IMR-90 (cell line): ENCODE data around the gene PYDC2. TPM values are rescaled to one million over a fixed set of nuclear protein-coding genes. Genes with fewer than 3 reads are reported as not detected.
"Not testable (repeated sequence)": the region's sequence is repeated elsewhere in the genome, so short reads cannot be mapped to it uniquely, and the experiment has no call there.

Experiments used
- ATAC-seq: fragments of 200-7000 bp; cut with Tn5 transposase; 2 replicates; pipeline ENCODE4 v1.9.1; 2020; ENCODE audit warnings: low read depth, mild to moderate bottlenecking, moderate library complexity
- BruUV-seq: library from RNA; stranded (reverse); fragments of 400-500 nt; replicated peaks from 2 replicates; lab custom pipeline; 2021; lab: Mats Ljungman, UMichigan
- CTCF ChIA-PET: fragments of 300-600 bp; formaldehyde crosslinking; extraction: SDS; loops from one replicate; lab custom pipeline; 2021; ENCODE audit warnings: antibody characterized with exemption; lab: Yijun Ruan, JAX
- POLR2A ChIA-PET: fragments of 300-600 bp; sonication (Branson Sonifier 250); formaldehyde crosslinking; loops from one replicate; lab custom pipeline; 2022; ENCODE audit warnings: antibody characterized with exemption; ENCODE audit not compliant: unreplicated experiment; lab: Charles Lee
- DNase-seq: peaks from one replicate; pipeline ENCODE4 v3.0.0; 2013
- H2AFZ ChIP-seq: replicated peaks from 2 replicates; pipeline ENCODE3; 2013; ENCODE audit warnings: low read length, mild to moderate bottlenecking; ENCODE audit not compliant: poor library complexity
- H2AK5ac ChIP-seq: 2 replicates; pipeline ENCODE4 v1.6.1; 2013; ENCODE audit warnings: low read depth, low read length, inconsistent platforms
- H2AK9ac ChIP-seq: replicated peaks from 2 replicates; pipeline ENCODE3; 2013; ENCODE audit warnings: mild to moderate bottlenecking, low read depth, low read length, moderate library complexity; ENCODE audit not compliant: poor library complexity
- H2BK120ac ChIP-seq: 2 replicates; pipeline ENCODE4 v1.6.1; 2013; ENCODE audit warnings: low read depth, low read length, inconsistent platforms
- H2BK15ac ChIP-seq: 3 replicates; pipeline ENCODE4 v1.6.1; 2013; ENCODE audit warnings: low read depth, low read length, inconsistent platforms
- H2BK20ac ChIP-seq: 2 replicates; pipeline ENCODE4 v1.6.1; 2013; ENCODE audit warnings: low read depth, mild to moderate bottlenecking, inconsistent platforms, low read length, moderate library complexity
- H2BK5ac ChIP-seq: 2 replicates; pipeline ENCODE4 v1.6.1; 2013; ENCODE audit warnings: mild to moderate bottlenecking, low read depth, low read length, inconsistent platforms; ENCODE audit not compliant: poor library complexity, severe bottlenecking
- H3K14ac ChIP-seq: replicated peaks from 2 replicates; pipeline ENCODE4 v1.6.1; 2013; ENCODE audit warnings: low read depth, low read length, inconsistent platforms
- H3K18ac ChIP-seq: 2 replicates; pipeline ENCODE4 v1.6.1; 2013; ENCODE audit warnings: low read depth, low read length, control low read depth
- H3K23ac ChIP-seq: 2 replicates; pipeline ENCODE4 v1.6.1; 2013; ENCODE audit warnings: low read depth, low read length, inconsistent platforms
- H3K27ac ChIP-seq: 2 replicates; pipeline ENCODE4 v1.5.1; 2013; ENCODE audit warnings: mild to moderate bottlenecking, control low read depth, low read length; ENCODE audit not compliant: insufficient read depth
- H3K27me3 ChIP-seq: 2 replicates; pipeline ENCODE4 v1.6.1; 2013; ENCODE audit warnings: low read length; ENCODE audit not compliant: control insufficient read depth, insufficient read depth
- H3K36me3 ChIP-seq: 2 replicates; pipeline ENCODE4 v1.6.1; 2013; ENCODE audit warnings: low read length, mixed read lengths; ENCODE audit not compliant: control insufficient read depth, insufficient read depth
- H3K4ac ChIP-seq: 2 replicates; pipeline ENCODE4 v1.6.1; 2013; ENCODE audit warnings: low read depth, low read length, inconsistent platforms
- H3K4me1 ChIP-seq: 2 replicates; pipeline ENCODE4 v1.6.1; 2013; ENCODE audit warnings: low read length, mixed read lengths; ENCODE audit not compliant: control insufficient read depth, insufficient read depth
- H3K4me2 ChIP-seq: 2 replicates; pipeline ENCODE4 v1.6.1; 2013; ENCODE audit warnings: low read depth, mild to moderate bottlenecking, control low read depth, low read length, moderate library complexity
- H3K4me3 ChIP-seq: 2 replicates; pipeline ENCODE4 v1.5.1; 2013; ENCODE audit warnings: low read depth, mild to moderate bottlenecking, control low read depth, low read length, moderate library complexity; ENCODE audit not compliant: insufficient read depth
- H3K56ac ChIP-seq: 2 replicates; pipeline ENCODE4 v1.6.1; 2013; ENCODE audit warnings: low read length, inconsistent platforms; ENCODE audit not compliant: insufficient read depth; ENCODE audit errors: extremely low read depth
- H3K79me1 ChIP-seq, 2 experiments: 2 replicates each; pipeline ENCODE4 v1.6.1; 2013; ENCODE audit warnings: low read length in 2 of 2, inconsistent platforms in 1 of 2, low read depth in 1 of 2
- H3K9ac ChIP-seq: 2 replicates; pipeline ENCODE4 v1.6.1; 2013; ENCODE audit warnings: low read depth, low read length, control low read depth
- H3K9me1 ChIP-seq: 2 replicates; pipeline ENCODE4 v1.6.1; 2013; ENCODE audit warnings: low read length, inconsistent platforms; ENCODE audit not compliant: insufficient read depth
- H3K9me3 ChIP-seq: 2 replicates; pipeline ENCODE4 v1.6.1; 2013; ENCODE audit warnings: low read length; ENCODE audit not compliant: control insufficient read depth, insufficient read depth
- H4K20me1 ChIP-seq: 2 replicates; pipeline ENCODE4 v1.6.1; 2013; ENCODE audit warnings: low read length, inconsistent platforms; ENCODE audit not compliant: insufficient read depth
- H4K5ac ChIP-seq: 2 replicates; pipeline ENCODE4 v1.6.1; 2013; ENCODE audit warnings: mild to moderate bottlenecking, low read depth, low read length, control low read depth
- H4K8ac ChIP-seq, 2 experiments: 2 replicates each; pipeline ENCODE4 v1.6.1; 2013; ENCODE audit warnings: low read depth in 2 of 2, low read length in 2 of 2, control low read depth in 1 of 2, inconsistent platforms in 1 of 2
- H4K91ac ChIP-seq: 2 replicates; pipeline ENCODE4 v1.6.1; 2013; ENCODE audit warnings: low read depth, low read length, inconsistent platforms; ENCODE audit not compliant: insufficient read depth
- WGBS, 2 experiments: methylation state at CpG; one replicate each; pipeline versions ENCODE4 v1.1.5 to v1.1.7; 2013; ENCODE audit warnings: missing lambda C conversion rate in 2 of 2; ENCODE audit not compliant: insufficient read length in 1 of 2; ENCODE audit errors: extremely low coverage in 2 of 2; 5-methylcytosine and 5-hydroxymethylcytosine counted together
- dilution Hi-C: fragments of 300-500 bp; cut with HindIII; formaldehyde crosslinking; loops from one replicate; pipeline ENCODE4 v1.14.3; 2018; ENCODE audit warnings: low sequenced_read_pairs; ENCODE audit not compliant: unreplicated experiment
- in situ Hi-C: fragments of 300-500 bp; cut with MboI; formaldehyde crosslinking; loops from 3 replicates; pipeline ENCODE4 v1.14.3; 2019; ENCODE audit warnings: low sequenced_read_pairs, inconsistent platforms, mixed read lengths
- intact Hi-C: fragments of 100-400 bp; cut with micrococcal nuclease; formaldehyde crosslinking; loops from 2 replicates; pipeline ENCODE4 v1.10.0; 2022
- polyA plus RNA-seq, 3 experiments: library from polyadenylated mRNA; depleted of rRNA; stranded (reverse); fragments of >200 nt; gene quantifications; 2 replicates each; pipeline ENCODE4 v1.2.3, GENCODE V29; 2012; ENCODE audit warnings: low replicate concordance in 1 of 3
- total RNA-seq: library from RNA; depleted of rRNA; stranded (reverse); fragments of >200 nt; gene quantifications from 2 replicates; pipeline ENCODE4 v1.2.3, GENCODE V29; 2012

PYDC2 gene
- total and polyA plus RNA-seq, 2 of the 4 experiments (the other 2 are of a cell fraction): not detected

DNA sequence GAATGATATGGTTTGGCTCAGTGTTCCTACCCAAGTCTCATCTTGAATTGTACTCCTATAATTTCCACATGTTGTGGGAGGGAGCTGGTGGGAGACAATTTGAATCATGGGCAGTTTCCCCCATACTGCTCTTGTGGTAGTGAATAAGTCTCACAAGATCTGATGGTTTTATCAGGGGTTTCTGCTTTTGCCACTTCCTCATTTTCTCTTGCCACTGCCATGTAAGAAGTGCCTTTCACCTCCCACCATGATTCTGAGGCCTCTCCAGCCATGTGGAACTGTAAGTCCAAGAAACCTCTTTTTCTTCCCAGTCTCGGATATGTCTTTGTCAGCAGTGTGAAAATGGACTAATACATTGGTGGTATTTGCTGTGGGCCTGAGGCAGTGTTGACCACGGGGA, 23.0 kb downstream of the PYDC2 start:
- H3K18ac ChIP-seq, H3K9me3 ChIP-seq, dilution Hi-C loops, H3K4me3 ChIP-seq, intact Hi-C loops, in situ Hi-C loops, H4K91ac ChIP-seq, H3K27ac ChIP-seq, CTCF ChIA-PET, H3K9ac ChIP-seq, H2BK5ac ChIP-seq, H3K9me1 ChIP-seq, ATAC-seq, H3K4me1 ChIP-seq, H4K20me1 ChIP-seq, H4K8ac ChIP-seq, H4K5ac ChIP-seq, DNase-seq, H3K4me2 ChIP-seq, H2BK20ac ChIP-seq, H3K79me1 ChIP-seq, H3K23ac ChIP-seq, H2BK120ac ChIP-seq, POLR2A ChIA-PET, H3K27me3 ChIP-seq, H3K56ac ChIP-seq, H2AK5ac ChIP-seq, BruUV-seq, H3K14ac ChIP-seq, H3K4ac ChIP-seq, H2AK9ac ChIP-seq, H2BK15ac ChIP-seq, H3K36me3 ChIP-seq, H2AFZ ChIP-seq: not testable (repeated sequence)
- no CpG with 5 or more reads among the region's 2 CpGs for WGBS, 2 experiments
